Left ventricle myocardium inferior (tissue), 1 donor: ENCODE data around the gene CLDN16. TPM values are rescaled to one million over a fixed set of nuclear protein-coding genes. Genes with fewer than 3 reads are reported as not detected.

Experiments used
- DNase-seq: peaks from one replicate; pipeline ENCODE4 v3.0.0-alpha.2; 2020
- H3K27ac ChIP-seq: fragments of 200-600 bp; replicated peaks from 2 replicates; pipeline ENCODE4 v1.8.0; 2021
- H3K27me3 ChIP-seq: fragments of 200-600 bp; 2 replicates; pipeline ENCODE4 v1.8.0; 2021; ENCODE audit warnings: low read depth
- H3K36me3 ChIP-seq: fragments of 200-600 bp; 2 replicates; pipeline ENCODE4 v1.8.0; 2021
- H3K4me1 ChIP-seq: fragments of 200-600 bp; 2 replicates; pipeline ENCODE4 v1.8.0; 2021
- H3K4me3 ChIP-seq: fragments of 200-600 bp; 2 replicates; pipeline ENCODE4 v1.8.0; 2021; ENCODE audit warnings: mild to moderate bottlenecking, moderate library complexity
- H3K9me3 ChIP-seq: fragments of 200-600 bp; replicated peaks from 2 replicates; pipeline ENCODE4 v1.8.0; 2021
- intact Hi-C: fragments of 100-400 bp; cut with micrococcal nuclease; formaldehyde crosslinking; loops from one replicate; pipeline ENCODE4 v1.11.0; 2022
- long read RNA-seq: library from polyadenylated mRNA; unstranded; transcript quantifications from one replicate; pipeline ENCODE4 v2.0.0, GENCODE V29; 2021
- total RNA-seq: library from RNA; stranded (reverse); fragmentation: NEBNext Ultra II Directional; extraction: Animal tissue kit (Norgen Biotek cat#: 25700); gene quantifications from one replicate; pipeline ENCODE4 v1.2.1, GENCODE V29; 2021
- TF ChIP-seq, protein P1 (sequence below): fragments of 200-600 bp; IDR thresholded peaks from 2 replicates; pipeline ENCODE4 v1.8.0; 2021; ENCODE audit warnings: antibody characterized with exemption, mild to moderate bottlenecking, borderline replicate concordance
- donor health status: DM: no; HTN: yes; CAD: no; lungs with severe emphysema.

CLDN16 gene, protein sequence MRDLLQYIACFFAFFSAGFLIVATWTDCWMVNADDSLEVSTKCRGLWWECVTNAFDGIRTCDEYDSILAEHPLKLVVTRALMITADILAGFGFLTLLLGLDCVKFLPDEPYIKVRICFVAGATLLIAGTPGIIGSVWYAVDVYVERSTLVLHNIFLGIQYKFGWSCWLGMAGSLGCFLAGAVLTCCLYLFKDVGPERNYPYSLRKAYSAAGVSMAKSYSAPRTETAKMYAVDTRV
- total RNA-seq, result not detected
- long read RNA-seq, result 0 reads

DNA sequence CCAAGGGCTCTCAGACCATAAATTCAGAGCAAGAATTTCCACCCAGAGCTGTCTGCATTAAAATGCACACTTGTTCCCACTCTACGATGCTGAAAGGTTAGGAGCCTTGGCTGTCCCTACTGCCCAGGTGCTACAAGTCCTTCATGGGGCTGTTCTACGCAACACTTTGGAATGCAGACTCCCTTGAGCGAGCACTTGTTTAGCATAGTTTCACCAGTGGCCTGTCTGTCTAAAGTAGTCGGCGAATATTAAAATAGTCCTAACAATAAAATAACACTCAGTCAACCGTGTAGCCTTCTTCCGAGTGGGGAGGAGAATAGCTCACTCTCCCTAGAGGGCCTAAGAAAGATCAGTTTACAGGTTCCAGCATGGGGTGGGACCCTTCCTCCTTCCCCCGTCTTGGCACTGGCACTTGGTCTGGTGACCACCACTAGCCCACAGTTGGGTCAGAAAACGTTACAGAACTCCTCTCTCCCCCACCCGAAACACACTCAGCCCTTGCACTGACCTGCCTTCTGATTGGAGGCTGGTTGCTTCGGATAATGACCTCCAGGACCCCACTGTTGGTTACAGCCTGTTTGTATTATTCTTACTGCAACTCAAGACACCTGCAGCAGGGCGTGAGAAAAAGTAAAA is at the start of gene CLDN16:
CLDN16 (plus strand) TSS at position 586 of the 636 bp plus-strand sequence. CDS start 167 bp downstream, outside the sequence.
- Histone ChIP-seq H3K9me3 (no peaks in the 10 kb centered on the region), H3K36me3 (no peaks in the 10 kb centered on the region), H3K27ac (no peak within 1 kb of the TSS), H3K27me3 (no peaks in the 10 kb centered on the region), H3K4me1 (no peaks in the 10 kb centered on the region), H3K4me3 (no peak within 1 kb of the TSS)
- TF ChIP-seq, protein P1, sequence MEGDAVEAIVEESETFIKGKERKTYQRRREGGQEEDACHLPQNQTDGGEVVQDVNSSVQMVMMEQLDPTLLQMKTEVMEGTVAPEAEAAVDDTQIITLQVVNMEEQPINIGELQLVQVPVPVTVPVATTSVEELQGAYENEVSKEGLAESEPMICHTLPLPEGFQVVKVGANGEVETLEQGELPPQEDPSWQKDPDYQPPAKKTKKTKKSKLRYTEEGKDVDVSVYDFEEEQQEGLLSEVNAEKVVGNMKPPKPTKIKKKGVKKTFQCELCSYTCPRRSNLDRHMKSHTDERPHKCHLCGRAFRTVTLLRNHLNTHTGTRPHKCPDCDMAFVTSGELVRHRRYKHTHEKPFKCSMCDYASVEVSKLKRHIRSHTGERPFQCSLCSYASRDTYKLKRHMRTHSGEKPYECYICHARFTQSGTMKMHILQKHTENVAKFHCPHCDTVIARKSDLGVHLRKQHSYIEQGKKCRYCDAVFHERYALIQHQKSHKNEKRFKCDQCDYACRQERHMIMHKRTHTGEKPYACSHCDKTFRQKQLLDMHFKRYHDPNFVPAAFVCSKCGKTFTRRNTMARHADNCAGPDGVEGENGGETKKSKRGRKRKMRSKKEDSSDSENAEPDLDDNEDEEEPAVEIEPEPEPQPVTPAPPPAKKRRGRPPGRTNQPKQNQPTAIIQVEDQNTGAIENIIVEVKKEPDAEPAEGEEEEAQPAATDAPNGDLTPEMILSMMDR, result no peak
- DNase-seq, result no peak
- intact Hi-C loops, result no loop called here

DNA sequence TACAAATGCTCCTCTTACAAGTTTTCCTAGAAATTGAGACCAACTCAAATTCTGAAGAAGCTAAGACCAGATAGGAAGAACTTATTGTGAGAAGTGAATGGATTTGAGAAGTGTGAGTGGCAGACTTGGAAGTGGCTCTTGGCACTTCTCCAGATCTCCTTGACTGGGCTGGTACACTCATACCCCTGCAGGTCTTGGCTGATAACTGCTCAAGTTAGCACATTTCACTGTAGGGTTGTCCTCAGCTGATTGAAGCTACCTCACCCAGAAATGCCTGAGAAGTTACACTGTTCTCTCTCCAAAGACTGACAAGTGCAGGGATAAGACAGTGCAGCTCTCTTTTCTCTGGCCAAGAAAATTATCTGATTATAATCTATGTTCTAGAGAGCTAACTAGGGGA is 49.2 kb upstream of the CLDN16 start:
- Histone ChIP-seq H3K4me3 (no peak overlapping the region), H3K27ac (no peak overlapping the region), H3K27me3 (no peaks in the 10 kb centered on the region), H3K9me3 (no peaks in the 10 kb centered on the region), H3K4me1 (peaks cover 16% of the 10 kb centered on the region), H3K36me3 (no peaks in the 10 kb centered on the region)
- no peak for DNase-seq
- TF ChIP-seq, protein P1, result no peak
- intact Hi-C loops, result no loop called here

DNA sequence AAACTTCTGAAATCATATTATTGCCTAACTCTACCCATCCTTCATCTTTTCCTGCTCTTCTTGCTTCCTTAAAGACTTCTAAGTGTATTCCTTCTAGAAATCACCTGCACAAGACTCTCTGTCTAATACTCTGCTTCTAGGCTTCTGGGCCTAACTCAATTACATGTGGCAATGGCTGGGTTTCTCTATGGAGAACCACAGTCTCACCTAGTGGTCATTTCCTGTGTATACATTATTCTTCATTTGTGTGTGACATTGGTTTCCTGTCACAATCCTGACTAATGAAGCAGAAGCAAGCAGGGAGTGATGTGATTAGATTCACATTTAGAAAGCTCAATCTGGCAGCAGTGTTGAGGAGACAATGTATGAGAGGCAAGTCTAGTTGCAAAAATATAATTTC is 48.8 kb upstream of the CLDN16 start:
- TF ChIP-seq, protein P1, result peak; percentile 21
- no peak overlapping the region for H3K4me3 ChIP-seq

DNA sequence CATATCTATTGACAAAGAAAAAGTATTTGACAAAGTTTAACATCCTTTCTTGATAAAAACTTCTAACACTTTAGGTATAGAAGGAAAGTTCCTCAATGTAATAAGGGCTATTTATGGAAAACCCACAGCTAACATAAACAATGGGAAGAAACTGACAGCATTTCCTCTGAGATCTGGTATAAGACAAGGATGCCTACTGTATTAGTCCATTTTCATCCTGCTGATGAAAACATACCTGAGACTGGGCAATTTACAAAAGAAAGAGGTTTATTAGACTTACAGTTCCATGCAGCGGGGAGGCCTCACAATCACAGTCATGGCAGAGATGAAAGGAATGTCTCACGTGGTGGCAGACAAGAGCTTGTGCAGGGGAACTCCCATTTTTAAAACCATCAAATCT is 47.9 kb upstream of the CLDN16 start:
- Histone ChIP-seq H3K4me1 (peaks cover 24% of the 10 kb centered on the region), H3K4me3 (no peak overlapping the region), H3K27ac (no peak overlapping the region), H3K27me3 (no peaks in the 10 kb centered on the region), H3K36me3 (no peaks in the 10 kb centered on the region), H3K9me3 (no peaks in the 10 kb centered on the region)
- DNase-seq, result no peak
- TF ChIP-seq, protein P1, result no peak
- intact Hi-C loops, result no loop called here

More for the DNA sequence above, 48.8 kb upstream of the CLDN16 start:
- H3K27ac ChIP-seq, result no peak overlapping the region
- no peak for DNase-seq
- intact Hi-C loops, result no loop called here
- peaks cover 16% of the 10 kb centered on the region for H3K4me1 ChIP-seq
- H3K27me3 ChIP-seq, result no peaks in the 10 kb centered on the region
- H3K36me3 ChIP-seq, result no peaks in the 10 kb centered on the region
- H3K9me3 ChIP-seq, result no peaks in the 10 kb centered on the region

DNA sequence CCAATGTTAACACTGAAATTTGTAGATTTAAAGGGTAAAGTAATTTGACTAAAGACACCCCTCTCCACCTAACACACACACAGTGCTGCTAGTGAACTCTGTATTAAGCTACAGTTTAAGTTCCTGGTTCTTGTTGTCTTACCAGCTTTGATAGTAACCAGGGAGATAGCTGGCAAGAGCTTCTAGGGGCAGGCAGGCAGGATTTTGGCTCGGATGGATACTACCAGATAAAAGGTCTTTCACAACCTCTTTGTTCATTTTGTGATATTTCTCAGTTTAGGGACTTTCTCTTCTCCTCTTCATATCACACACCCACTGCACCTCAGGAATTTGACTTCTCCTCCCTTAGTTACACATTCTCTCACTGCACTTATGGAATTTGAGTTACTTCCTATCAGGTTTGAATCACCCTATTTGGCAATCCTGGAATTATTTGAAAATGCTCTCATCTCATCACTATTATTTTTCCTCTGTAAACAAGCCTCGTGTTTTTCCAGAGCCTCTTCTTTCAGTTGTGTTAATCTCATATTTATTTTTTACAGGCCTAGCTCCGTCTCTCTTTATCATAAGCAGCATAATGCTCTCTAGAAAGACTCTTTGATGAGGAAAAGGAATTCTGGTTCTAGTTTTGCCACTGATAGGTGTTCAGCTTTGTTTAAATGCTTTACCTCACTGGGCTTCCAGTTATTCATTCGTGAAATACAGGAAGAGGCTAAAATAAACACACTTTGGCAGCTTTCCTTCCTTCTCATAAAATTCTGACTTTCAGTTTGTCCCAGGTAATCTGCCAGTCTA is 42.7 kb upstream of the CLDN16 start:
- Histone ChIP-seq H3K27me3 (no peaks in the 10 kb centered on the region), H3K4me1 (peaks cover 17% of the 10 kb centered on the region), H3K9me3 (no peaks in the 10 kb centered on the region), H3K4me3 (no peak overlapping the region), H3K27ac (peak overlapping the region; percentile 64), H3K36me3 (no peaks in the 10 kb centered on the region)
- intact Hi-C loops, result no loop called here
- TF ChIP-seq, protein P1, result no peak
- peak; percentile 16 for DNase-seq
